Measurements from ENCODE around the gene PLA2G1B.

- TF ChIP-seq EZH2phosphoT487 (IDR thresholded peaks at IDR 0.05; ENCODE audit: low read length) (no peak), EZH2 (optimal IDR thresholded peaks at IDR 0.05; ENCODE audit: low read depth, low read length) (no peak)
- TF ChIP-seq, protein P1, sequence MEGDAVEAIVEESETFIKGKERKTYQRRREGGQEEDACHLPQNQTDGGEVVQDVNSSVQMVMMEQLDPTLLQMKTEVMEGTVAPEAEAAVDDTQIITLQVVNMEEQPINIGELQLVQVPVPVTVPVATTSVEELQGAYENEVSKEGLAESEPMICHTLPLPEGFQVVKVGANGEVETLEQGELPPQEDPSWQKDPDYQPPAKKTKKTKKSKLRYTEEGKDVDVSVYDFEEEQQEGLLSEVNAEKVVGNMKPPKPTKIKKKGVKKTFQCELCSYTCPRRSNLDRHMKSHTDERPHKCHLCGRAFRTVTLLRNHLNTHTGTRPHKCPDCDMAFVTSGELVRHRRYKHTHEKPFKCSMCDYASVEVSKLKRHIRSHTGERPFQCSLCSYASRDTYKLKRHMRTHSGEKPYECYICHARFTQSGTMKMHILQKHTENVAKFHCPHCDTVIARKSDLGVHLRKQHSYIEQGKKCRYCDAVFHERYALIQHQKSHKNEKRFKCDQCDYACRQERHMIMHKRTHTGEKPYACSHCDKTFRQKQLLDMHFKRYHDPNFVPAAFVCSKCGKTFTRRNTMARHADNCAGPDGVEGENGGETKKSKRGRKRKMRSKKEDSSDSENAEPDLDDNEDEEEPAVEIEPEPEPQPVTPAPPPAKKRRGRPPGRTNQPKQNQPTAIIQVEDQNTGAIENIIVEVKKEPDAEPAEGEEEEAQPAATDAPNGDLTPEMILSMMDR (IDR thresholded peaks at IDR 0.05; ENCODE audit: low read length), result no peak
These were observed 3.8 kb upstream of the PLA2G1B start for GRCh38 chr12:120331390-120331789.
